ENCODE measurements around the gene FAHD1.
"Not testable (repeated sequence)": the region's sequence is repeated elsewhere in the genome, so short reads cannot be mapped to it uniquely, and the experiment has no call there.

The FAHD1 gene

GRCh38 chr16:1874854-1875253 lies 47.8 kb downstream of the FAHD1 start:
- no peaks in the 10 kb centered on the region for H3K9me3 ChIP-seq (ENCODE audit: control insufficient read depth, insufficient read depth, low read depth, low read length)
- H3K27ac ChIP-seq (ENCODE audit: extremely low read depth, low read depth, low read length): no peak overlapping the region
- no peaks in the 10 kb centered on the region for H3K4me1 ChIP-seq (ENCODE audit: control insufficient read depth, insufficient read depth, low read length)
- H3K36me3 ChIP-seq (ENCODE audit: control insufficient read depth in 2 of 2, insufficient read depth in 1 of 2, low read length in 2 of 2): no peaks in the 10 kb centered on the region
- ChIA-PET CTCF (interaction anchor here (1.0 to 1.5 kb wide), 3 partner anchors 9 to 54 kb away, joined by 3 to 6 read pairs (median 4); no protein-coding TSS in a partner anchor), POLR2A (interaction anchor here (0.7 to 1.2 kb wide), 2 partner anchors 90 to 281 kb away, joined by 3 read pairs; partner anchors contain the start of genes RPS2 and TRAF7)
- H3K4me3 ChIP-seq (ENCODE audit: low read depth, low read length): no peak overlapping the region
- TF ChIP-seq ELK4 (IDR thresholded peaks at IDR 0.05; ENCODE audit: borderline replicate concordance, low read depth, low read length) (no peak), ZFP41 (tag by site-specific recombination; IDR thresholded peaks at IDR 0.05; ENCODE audit: borderline replicate concordance) (no peak), ZNF10 (tag by site-specific recombination; IDR thresholded peaks at IDR 0.05) (no peak), ZBTB10 (tag by site-specific recombination; IDR thresholded peaks at IDR 0.05) (no peak), PATZ1 (tag by site-specific recombination; IDR thresholded peaks at IDR 0.05) (no peak), ZNF335 (tag by site-specific recombination; conservative IDR thresholded peaks at IDR 0.05) (no peak), ZNF354C (tag by site-specific recombination; IDR thresholded peaks at IDR 0.05; ENCODE audit: borderline replicate concordance, low read depth) (no peak), ZNF510 (tag by site-specific recombination; IDR thresholded peaks at IDR 0.05; ENCODE audit: insufficient replicate concordance) (no peak), ZFP3 (tag by site-specific recombination; IDR thresholded peaks at IDR 0.05; ENCODE audit: low read depth) (no peak), ZNF140 (tag by site-specific recombination; IDR thresholded peaks at IDR 0.05) (no peak), ZNF138 (tag by site-specific recombination; IDR thresholded peaks at IDR 0.05; ENCODE audit: borderline replicate concordance) (no peak), ZNF664 (tag by site-specific recombination; IDR thresholded peaks at IDR 0.05) (no peak), YY1 (tag by site-specific recombination; IDR thresholded peaks at IDR 0.05) (no peak), ZNF132 (tag by site-specific recombination; IDR thresholded peaks at IDR 0.05; ENCODE audit: borderline replicate concordance) (no peak)

GRCh38 chr16:1876066-1876465 lies 49.1 kb downstream of the FAHD1 start:
- CTCF ChIA-PET: interaction anchor here (0.7 to 2.3 kb wide), 3 partner anchors 10 to 54 kb away, joined by 3 to 9 read pairs (median 3); no protein-coding TSS in a partner anchor
- H3K36me3 ChIP-seq (ENCODE audit: control insufficient read depth in 2 of 2, insufficient read depth in 1 of 2, low read length in 2 of 2); POLR2A ChIA-PET; H3K9me3 ChIP-seq (ENCODE audit: control insufficient read depth, insufficient read depth, low read depth, low read length); H3K27ac ChIP-seq (ENCODE audit: extremely low read depth, low read depth, low read length); H3K4me1 ChIP-seq (ENCODE audit: control insufficient read depth, insufficient read depth, low read length); H3K4me3 ChIP-seq (ENCODE audit: low read depth, low read length): not testable (repeated sequence)

GRCh38 chr16:1876468-1876867 lies 49.5 kb downstream of the FAHD1 start:
- H3K9me3 ChIP-seq (ENCODE audit: control insufficient read depth, insufficient read depth, low read depth, low read length): no peaks in the 10 kb centered on the region
- TF ChIP-seq HOXD13 (CRISPR knock-in tag; IDR thresholded peaks at IDR 0.05; ENCODE audit: borderline replicate concordance) (no peak), ZNF18 (tag by site-specific recombination; IDR thresholded peaks at IDR 0.05) (no peak), ZNF488 (tag by site-specific recombination; IDR thresholded peaks at IDR 0.05) (no peak)
- H3K27ac ChIP-seq (ENCODE audit: extremely low read depth, low read depth, low read length): no peak overlapping the region
- no peaks in the 10 kb centered on the region for H3K36me3 ChIP-seq (ENCODE audit: control insufficient read depth in 2 of 2, insufficient read depth in 1 of 2, low read length in 2 of 2)
- H3K4me1 ChIP-seq (ENCODE audit: control insufficient read depth, insufficient read depth, low read length): no peaks in the 10 kb centered on the region
- ChIA-PET POLR2A (no interaction called here), CTCF (interaction anchor here (0.6 to 2.3 kb wide), 3 partner anchors 10 to 53 kb away, joined by 3 to 9 read pairs (median 3); no protein-coding TSS in a partner anchor)
- H3K4me3 ChIP-seq (ENCODE audit: low read depth, low read length): no peak overlapping the region
